NCI-H526 (cell line): Measurements from ENCODE around the gene SMOC1.

Experiments used
- DNase-seq, 2 experiments: peaks; one replicate each; lab custom pipeline; 2025; lab: John Stamatoyannopoulos, UW

SMOC1 gene, protein sequence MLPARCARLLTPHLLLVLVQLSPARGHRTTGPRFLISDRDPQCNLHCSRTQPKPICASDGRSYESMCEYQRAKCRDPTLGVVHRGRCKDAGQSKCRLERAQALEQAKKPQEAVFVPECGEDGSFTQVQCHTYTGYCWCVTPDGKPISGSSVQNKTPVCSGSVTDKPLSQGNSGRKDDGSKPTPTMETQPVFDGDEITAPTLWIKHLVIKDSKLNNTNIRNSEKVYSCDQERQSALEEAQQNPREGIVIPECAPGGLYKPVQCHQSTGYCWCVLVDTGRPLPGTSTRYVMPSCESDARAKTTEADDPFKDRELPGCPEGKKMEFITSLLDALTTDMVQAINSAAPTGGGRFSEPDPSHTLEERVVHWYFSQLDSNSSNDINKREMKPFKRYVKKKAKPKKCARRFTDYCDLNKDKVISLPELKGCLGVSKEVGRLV

DNA sequence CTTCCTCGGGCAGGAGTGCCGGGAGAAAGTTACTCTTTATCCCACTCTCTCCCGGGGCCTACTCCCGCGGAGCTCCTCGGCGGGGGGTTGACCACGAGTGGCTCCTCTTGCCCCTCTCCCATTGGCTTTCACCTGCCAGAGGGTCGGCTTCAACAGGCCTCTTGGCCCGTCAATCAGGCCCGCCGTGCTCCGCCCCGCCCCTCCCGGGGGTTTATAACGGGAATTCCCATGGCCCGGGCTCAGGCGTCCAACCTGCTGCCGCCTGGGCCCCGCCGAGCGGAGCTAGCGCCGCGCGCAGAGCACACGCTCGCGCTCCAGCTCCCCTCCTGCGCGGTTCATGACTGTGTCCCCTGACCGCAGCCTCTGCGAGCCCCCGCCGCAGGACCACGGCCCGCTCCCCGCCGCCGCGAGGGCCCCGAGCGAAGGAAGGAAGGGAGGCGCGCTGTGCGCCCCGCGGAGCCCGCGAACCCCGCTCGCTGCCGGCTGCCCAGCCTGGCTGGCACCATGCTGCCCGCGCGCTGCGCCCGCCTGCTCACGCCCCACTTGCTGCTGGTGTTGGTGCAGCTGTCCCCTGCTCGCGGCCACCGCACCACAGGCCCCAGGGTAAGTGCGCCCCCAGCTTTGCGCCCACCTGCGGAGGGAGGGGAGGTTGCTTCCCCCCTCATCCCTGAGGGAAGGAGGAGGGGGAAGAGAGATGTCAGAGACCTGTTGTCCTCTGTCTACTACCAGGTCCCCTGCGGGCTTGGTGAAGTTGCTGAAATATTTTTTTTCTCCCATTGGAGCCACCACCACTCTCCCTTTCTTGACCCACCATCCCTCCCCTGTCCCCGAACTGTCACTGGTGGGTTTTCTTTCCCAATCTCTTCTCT, at the start of gene SMOC1:
Gene SMOC1 (plus strand): TSS at position 242 of the 869 bp plus-strand sequence. CDS start 263 bp downstream, at position 505.
- DNase-seq: peak; percentile 60 to 93

DNA sequence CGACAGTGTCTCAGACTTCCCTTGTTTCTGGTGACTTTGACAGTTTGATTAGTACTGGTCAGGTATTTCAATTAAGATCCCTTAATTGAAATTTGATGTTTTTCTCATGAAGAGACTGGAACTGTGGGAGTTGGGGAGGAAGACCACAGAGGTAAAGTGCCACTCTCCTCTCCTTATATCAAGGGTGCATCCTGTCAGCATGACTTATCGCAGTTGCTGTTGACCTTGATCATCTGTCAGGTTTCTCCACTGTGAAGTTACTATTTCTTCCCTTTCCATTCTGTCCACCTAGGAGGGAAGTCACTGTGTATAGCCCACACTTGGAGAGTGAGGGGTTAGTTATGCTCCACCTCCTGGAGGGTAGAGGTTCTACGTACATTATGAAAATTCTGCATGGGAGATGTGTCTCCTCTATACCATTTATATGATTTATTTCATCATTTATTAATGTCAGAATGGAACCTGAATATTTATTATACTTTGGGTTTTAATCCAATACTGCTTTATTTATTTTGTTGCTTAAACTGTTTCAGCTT, 40.3 kb upstream of the SMOC1 start:
- DNase-seq: no peak

DNA sequence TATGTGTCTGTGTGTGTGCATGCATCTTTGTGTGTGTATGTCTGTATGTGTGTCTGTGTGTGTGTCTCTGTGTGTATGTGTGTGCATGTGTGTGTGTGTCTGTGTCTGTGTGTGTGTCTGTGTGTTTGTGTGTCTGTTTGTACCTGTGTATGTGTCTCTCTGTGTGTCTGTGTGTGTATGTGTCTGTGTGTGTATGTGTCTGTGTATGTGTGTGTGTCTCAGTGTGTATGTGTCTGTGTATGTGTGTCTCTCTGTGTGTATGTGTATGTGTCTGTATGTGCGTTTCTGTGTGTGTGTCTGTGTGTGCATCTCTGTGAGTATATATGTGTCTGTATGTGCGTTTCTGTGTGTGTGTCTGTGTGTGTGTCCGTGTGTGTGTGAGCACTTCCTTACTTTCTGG, 39.6 kb upstream of the SMOC1 start:
- DNase-seq: no peak

DNA sequence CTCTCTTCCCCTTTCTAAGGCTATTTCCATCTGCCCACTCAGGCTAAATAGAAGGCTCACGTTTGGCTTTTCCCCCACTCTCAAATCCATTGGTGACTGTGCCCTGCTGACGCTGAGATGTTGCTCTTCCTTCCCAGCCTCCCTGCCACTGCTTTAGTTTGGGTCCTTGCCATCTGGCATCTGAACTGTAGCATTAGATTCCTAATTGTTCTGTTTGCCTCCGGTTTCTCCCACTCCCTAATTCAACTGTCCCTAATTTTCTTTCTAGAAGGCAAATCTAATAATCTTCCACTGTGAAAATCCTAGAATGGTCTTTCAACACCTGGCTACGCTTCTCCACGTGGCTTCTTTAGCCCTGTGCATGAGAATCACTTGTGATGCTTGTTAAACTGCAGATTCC, 37.6 kb upstream of the SMOC1 start:
- DNase-seq: no peak

DNA sequence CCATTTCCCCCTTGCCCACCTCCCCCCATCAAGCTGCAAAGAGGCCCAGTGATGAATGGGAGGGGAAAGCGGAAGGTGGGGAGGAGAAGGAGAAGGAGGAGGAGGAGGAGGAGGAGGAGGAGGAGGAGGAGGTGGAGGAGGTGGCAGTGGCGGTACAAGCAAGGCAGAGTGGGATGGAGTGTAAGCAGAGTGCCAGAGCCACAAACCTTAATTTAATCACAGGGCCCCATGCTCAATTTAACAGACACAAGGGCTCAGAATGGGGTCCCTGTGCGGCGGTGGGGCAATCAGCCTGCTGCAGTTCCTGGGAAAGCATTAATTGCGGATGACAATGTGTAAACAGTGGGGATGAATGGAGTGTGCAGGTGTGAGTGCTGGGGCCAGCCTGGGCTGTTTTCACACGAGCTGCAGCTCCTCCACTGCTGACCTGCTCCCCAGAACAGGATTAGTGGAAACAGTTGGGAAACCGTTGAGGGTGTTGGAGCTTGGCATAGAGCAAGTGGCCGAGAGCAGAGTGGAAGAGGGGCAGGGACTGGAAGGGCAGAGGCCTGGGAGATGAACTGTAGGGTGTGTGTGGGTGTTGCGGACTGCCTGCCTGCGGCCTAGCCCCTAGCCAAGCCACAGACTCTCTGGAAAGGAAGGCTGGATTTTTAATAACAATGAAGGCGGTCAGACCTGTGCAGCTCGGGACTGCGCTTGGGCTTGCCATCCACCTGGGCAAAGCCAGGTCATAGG, 36.4 kb upstream of the SMOC1 start:
- DNase-seq: peak in 1 of 2 experiments; percentile 12

DNA sequence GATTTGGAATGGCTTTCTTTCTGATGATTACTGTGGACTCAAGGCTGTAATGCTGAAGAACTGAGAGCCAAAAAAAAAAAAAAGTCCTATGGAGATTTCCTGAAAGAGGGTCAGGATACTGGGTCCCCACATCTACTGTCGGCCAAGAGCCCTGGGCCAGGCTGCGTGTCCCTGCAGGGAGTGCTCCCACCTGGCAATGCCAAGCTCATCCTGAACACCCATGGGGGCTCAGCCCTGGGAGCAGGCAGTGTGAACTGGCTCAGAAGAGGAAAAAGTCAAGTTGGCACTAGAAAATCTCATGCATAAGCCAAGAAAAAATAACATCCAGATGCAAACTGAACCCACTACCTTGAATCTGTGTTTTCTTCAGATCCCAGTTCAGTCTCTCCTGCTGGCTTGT, 35.0 kb upstream of the SMOC1 start:
- no peak for DNase-seq

DNA sequence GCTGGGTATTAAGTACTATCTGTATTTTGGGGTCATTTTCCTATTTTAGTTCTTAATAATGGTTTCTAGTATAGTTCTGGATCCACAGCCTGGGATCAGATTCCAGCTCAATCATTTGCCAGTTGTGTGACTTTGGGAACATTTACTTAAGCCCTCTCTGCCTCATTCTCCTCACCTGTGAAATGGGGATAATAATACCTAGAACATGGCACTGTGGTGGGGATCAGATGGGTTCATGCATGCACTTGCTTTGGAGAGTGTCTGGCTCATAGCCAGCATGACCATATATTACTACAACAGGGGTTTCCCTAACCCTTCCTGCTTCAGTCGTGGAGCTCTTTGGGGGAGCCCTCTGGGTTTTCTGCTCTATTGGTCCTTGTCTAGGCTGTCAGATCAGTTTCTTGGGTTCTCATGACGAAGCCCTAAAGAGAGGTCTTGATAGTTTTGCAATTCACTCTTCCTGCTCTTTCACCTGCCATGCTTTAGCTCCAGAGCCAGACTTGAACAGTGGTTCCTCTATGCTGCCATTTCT, 34.1 kb upstream of the SMOC1 start:
- no peak for DNase-seq

DNA sequence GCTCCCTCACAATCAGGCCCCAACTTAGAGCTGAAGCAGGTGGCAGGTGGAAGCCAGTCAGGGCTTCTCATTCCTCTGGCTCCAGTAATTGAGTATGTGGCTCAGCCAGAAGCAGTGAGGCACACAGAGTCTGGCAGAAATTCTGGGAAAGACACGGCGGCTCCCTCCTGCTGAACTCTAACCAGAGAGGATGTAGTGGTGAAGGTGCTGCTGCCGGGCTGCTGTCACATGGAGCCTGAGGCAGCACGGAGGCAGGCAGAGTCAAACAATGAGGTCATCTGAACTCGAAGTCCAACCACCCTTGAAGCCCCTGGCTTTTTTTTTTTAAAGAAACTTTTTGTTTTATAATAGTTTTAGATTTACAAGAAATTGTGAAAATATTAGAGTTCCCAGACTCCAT, 33.4 kb upstream of the SMOC1 start:
- no peak for DNase-seq

DNA sequence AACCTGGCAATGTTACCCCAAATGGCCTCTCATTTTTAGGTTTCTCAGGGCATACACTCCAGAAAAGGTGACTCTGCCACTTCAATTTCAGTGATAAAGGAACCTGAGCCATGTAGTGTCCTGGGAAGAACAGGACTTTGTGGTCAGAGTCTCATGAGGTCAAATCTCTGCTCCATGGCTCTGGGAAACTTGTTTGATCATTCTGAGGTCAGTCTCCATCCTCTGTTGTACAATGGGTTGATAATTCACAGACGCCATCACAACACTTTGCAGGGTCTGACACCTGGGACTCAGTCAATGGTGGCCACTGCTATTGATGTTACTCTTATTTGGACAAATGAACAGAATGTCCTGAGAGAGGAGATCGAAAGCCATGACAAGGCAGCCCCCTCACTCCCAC, 31.1 kb upstream of the SMOC1 start:
- DNase-seq: no peak

DNA sequence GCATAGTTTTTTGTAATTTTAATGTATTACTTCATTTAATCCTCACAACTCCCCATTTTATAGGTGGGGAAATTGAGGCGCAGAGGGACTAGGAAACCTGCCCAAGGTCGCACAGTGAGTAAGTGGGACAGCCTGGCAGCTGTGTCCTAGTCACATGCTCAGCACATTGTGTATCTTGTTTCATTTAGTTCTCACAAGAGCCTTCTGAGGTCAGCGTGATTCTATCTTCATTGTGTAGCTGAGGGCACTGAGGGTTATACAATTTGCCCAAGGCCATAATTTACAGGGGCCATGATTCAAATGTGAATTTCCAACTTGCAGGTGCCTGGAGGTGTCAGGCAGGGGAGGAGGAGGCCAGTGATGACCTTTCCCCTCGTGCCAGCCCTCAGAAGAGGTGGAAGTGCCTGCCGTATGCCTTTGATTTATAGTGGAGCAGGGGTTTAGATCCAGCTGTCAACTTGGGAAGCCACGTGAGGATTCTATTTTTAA, 30.3 kb upstream of the SMOC1 start:
- no peak for DNase-seq

DNA sequence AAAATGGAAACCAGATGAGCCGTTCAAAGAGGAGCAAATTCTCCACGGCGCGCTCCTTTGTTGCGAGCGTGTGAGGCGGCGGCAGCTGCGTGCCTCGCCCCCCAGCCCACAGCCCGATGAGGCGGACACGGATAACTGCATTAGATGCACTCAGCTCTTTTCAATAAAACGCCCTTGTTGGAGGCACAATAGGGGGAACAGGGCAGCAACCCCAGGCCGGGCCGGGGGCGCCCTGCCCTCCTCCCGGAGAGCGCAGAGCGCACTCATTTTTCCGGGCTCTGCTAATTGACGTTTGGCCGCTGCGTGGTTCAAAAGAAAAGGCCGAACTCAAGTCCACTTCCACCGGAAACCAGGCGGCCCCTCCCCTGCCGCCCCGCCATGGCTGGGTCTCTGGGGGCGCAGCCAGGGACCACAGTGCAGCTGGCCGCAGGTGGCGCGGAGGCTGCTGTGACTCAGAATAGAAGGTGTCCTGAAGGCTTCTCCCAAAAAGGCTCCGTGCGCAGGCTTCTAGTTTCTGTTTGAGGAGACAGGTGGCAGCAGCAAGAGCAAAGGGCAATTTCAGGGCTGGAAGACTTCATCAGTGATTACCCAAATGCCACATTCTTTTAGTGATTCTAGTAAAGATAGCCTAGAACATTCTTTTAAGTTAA, 29.0 kb upstream of the SMOC1 start:
- no peak for DNase-seq

DNA sequence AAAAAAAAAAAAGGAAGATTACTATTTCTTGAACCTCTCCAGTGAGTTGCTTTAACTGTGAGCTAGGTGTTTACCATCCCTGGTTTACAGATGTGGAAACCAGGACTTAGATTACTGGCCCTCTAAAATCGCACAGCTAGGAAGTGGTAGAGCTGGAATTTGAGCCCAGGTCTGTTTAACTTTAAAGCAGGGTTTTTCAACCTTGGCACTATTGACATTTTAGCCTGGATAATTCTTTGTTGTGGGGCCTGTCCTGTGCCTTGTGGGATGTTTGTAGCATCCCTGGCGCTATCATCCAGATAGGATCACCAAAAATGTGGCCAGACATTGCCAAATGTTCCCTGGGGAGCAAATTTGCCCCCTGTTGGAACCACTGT, 28.5 kb upstream of the SMOC1 start:
- no peak for DNase-seq

DNA sequence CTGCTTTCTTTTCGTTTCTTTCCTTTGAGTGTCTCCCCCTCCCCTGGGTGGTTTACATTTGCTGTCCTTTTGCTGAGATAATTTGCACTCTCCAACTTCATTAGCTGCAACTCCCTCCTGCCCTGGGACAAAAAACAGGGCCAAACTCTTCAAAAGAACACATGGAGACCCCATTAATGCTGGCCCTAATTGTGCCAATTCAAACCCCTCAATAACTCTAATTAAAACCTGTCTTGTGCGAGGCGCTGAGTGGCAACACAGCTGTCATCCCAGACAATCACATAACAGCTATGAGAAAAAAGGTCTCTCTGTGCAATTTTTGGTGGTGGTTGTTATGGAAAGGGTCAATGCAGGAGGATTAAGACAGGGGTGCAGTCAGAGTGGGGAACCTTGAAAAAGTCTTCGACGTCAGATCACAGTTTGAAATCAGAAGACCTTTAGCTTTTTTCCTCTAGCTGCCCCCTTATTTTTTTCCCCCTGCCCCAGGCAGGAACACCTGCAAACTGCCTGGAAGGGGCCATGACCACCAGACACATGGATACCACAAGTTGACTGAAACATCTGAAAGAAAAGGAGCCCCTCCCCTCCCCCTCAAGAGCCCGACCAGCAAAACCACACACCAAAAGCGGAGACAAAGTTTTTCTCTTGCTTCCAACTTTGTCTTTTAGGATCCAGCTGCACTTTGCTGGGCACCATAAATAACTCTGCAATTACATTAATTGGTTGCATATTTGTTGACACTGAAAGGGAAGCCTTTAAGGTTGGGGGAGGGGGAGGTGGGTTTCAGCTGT, 26.5 kb upstream of the SMOC1 start:
- DNase-seq: no peak

DNA sequence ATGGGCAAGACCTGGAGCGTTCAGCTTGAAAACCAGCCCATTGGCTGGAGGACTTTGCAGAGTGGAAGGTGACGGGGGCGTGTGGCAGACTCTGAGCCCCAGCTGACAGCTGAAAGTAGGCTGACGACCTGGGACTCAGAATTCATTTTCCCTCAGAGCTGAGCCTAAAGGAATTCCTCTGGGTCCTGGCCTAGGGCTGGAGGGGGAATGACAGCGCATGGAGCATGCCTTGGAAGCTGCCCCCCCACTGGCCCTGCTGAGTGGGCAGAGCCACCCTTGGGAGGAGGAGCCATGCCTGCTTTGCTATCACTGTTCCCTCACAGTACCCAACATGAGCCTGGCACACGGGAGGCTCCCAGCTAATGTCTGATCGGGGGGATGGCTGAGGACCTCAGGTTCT, 25.4 kb upstream of the SMOC1 start:
- DNase-seq: no peak

DNA sequence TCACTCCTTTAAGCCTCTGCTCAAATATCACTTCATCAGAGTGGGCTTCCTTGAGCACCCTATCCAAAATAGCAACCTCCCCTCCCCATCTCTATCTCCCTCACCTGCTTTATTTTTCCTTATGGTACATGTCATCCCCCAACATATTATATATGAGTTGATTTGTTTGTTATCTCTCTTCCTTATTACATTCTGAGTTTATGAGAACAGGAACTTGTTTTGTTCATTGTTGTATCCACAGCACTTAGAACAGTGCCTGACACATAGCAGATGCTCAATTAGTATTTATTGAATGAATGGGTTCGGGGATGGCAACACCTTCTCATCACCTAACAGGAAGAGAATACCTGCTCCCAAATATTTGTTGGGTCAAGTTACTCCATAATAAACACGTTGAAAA, 24.6 kb upstream of the SMOC1 start:
- no peak for DNase-seq

DNA sequence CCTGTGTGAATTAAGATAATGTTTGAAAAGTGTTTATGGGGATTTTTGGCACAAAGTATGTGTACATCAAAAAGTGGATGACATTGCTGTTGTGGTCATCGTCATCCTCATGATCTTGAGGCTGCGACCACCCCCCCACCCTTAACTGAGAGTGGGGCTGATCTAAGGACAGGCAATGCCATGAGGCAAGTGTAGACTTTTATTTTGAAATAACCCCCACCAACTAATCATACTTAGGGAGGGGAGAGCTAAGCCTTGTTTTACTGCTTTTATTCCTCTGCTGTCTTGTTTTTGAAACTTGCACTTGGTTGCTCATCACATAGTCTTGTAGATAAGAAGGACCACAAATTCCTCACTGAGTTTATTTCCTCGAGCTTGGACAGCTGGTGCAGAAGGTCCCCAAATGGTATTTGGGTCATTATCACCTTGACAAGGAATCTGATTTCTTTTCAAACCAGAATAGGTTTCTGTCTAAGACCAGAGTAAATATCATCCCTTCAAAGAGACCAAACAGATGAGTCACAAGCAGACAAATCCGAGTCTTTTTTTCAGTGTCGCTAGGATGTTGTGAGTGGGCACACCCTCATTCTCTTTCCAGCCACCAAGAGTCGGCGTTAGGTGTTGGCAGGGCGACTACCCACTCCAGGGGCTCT, 23.9 kb upstream of the SMOC1 start:
- no peak for DNase-seq

DNA sequence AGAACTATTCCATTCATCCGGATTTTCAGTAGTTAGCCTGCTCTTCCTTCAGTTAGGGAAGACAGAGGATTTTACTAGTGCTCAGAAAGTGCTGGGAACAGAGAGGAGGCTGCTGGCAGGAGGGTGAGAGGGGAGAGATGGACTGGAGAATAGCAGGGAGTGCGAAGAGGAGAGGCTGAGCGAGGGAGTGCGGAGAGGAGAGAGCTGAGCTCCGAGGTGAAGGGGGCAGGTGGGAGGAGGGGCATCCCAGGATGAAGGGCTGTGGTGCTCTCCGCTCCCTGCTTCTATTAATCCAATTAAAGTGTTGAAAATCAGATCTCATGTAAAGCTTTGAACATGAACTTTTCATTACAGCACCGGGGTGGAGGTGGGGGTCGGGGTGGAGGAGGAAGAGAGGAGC, 20.4 kb upstream of the SMOC1 start:
- no peak for DNase-seq

DNA sequence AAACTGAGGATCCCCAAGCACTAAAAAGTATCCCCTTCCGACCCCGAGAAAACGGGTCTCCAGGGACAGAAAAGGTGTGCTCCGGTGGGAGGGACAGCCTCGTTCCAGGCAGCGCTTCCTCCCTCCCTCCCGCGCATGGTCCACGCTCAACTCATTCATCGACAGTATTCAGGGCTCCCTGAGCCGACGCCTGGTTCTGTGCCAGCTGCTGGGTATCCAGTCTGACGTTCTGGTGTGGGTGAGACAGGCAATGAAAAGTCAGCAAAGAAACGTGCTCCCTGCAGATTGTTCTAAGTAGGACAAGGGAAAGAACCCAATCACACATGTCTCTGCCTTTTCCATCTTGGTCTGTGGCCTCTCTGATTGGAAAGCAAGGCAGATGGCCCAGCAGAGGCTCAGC, 19.6 kb upstream of the SMOC1 start:
- no peak for DNase-seq

DNA sequence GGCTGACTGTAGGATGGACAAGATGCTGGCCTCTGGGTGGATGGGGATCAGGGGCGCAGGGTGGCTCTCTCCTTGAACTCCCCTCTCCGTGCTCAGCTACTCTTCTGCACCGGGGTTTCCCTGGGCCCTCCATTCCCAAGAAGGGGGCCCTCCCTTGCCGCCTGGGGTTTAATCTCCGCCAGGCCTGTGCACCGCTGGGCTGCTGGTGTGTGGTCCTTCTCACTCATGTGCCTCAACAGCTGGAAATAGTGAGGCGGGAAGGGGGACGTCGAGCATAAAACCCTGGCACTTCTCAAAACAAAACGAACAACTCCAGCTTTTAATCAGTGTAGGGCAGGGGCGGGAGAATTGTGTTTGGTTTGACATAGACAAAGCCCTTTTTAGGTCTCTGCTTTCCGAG, 19.0 kb upstream of the SMOC1 start:
- DNase-seq: no peak

DNA sequence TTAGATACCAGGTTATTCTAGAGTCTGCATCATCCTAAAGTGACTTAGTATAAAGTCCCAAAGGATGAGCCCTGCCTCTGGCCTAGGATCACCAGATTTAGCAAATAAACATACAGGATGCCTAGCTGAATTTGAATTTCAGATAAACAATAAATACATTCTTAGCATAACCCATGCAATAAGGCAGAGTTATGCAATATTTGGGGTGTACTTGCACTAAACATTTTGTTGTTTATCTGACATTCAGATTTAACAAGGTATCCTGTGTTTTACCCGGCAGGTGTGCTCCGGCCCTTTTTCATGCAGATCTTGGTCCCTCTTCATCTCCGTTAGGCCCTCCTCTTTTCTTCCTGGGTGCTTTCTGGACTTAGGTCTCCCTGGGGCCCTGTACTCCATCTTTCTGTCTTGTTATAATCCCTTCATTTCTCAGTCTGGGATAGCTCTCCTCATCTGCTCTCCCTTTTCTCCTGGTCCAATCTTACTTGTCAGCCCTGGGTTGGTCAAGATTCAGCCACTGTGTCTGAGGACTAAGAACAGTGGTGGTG, 18.1 kb upstream of the SMOC1 start:
- no peak for DNase-seq
